ENCODE data around the gene CIDEB.

CIDEB gene

GRCh38 chr14:24261969-24262327, 45.8 kb downstream of the CIDEB start:
- Histone ChIP-seq H3K9me2 (replicated peaks; ENCODE audit: insufficient read depth, low read length) (no peaks in the 10 kb centered on the region), H4K20me1 (ENCODE audit: insufficient read depth, low read length) (no peaks in the 10 kb centered on the region), H3K9ac (ENCODE audit: low read length) (no peak overlapping the region), H2AFZ (ENCODE audit: low read length) (no peak overlapping the region), H3F3A (ENCODE audit: insufficient read depth, low read length) (no peaks in the 10 kb centered on the region), H3K79me2 (ENCODE audit: low read length) (no peaks in the 10 kb centered on the region), H3K4me2 (ENCODE audit: low read depth, low read length) (no peak overlapping the region), H3K4me3 (ENCODE audit: low read length) (no peak overlapping the region), H3K9me3 (replicated peaks; ENCODE audit: insufficient read depth, low read length) (no peaks in the 10 kb centered on the region), H3K36me3 (replicated peaks; ENCODE audit: insufficient read depth, low read length) (no peaks in the 10 kb centered on the region), H3K4me1 (ENCODE audit: low read length) (no peaks in the 10 kb centered on the region), H3K27ac (ENCODE audit: low read length) (no peak overlapping the region), H3K27me3 (replicated peaks; ENCODE audit: insufficient read depth, low read length) (no peaks in the 10 kb centered on the region)
- no peak for DNase-seq
- TF ChIP-seq CTCF (IDR thresholded peaks at IDR 0.05; ENCODE audit: low read length), result no peak
- TF ChIP-seq EZH2 (optimal IDR thresholded peaks at IDR 0.05; ENCODE audit: low read depth, low read length), result no peak
- TF ChIP-seq EZH2phosphoT487 (IDR thresholded peaks at IDR 0.05; ENCODE audit: low read length), result no peak

DNA sequence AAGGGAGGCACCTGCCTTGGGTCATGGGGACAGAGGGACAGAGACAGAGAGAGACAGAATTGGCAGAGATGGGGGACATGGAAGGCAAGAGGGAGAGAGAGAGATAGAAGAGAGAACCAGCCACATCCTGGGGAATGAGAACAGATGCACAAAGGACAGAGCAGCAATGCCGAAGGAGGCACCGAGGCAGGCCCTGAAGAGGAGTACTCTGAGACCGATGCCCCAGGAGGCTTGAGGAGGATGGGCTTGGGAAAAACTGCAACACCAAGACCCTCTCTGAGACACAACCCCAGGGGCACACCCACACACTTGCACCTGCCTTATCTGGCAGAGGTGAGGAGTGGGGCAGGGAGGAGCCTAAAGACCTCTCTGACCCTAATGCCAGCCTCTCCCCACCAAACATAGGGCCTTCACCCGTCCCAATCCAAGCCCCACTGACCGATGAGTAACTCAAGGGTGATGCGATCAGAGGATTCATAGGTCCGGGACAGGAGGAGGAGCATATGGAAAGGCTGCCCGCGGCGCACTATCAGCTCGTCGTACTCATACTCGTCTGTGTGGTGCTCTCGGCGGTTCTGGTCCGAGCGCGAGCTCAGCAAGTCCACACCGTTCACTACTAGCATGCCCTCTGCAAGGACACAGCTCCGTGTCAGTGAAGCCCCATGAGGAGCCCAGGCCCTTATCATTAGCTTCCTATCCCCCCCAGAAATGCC, 46.4 kb downstream of the CIDEB start:
- Histone ChIP-seq H3K9me3 (replicated peaks; ENCODE audit: insufficient read depth, low read length) (no peaks in the 10 kb centered on the region), H3F3A (ENCODE audit: insufficient read depth, low read length) (no peaks in the 10 kb centered on the region), H3K9ac (ENCODE audit: low read length) (no peak overlapping the region), H3K4me1 (ENCODE audit: low read length) (no peaks in the 10 kb centered on the region), H3K36me3 (replicated peaks; ENCODE audit: insufficient read depth, low read length) (no peaks in the 10 kb centered on the region), H3K4me2 (ENCODE audit: low read depth, low read length) (no peak overlapping the region), H3K27me3 (replicated peaks; ENCODE audit: insufficient read depth, low read length) (no peaks in the 10 kb centered on the region), H3K79me2 (ENCODE audit: low read length) (no peaks in the 10 kb centered on the region), H3K9me2 (replicated peaks; ENCODE audit: insufficient read depth, low read length) (no peaks in the 10 kb centered on the region), H3K27ac (ENCODE audit: low read length) (no peak overlapping the region), H4K20me1 (ENCODE audit: insufficient read depth, low read length) (no peaks in the 10 kb centered on the region), H2AFZ (ENCODE audit: low read length) (no peak overlapping the region), H3K4me3 (ENCODE audit: low read length) (no peak overlapping the region)
- no peak for DNase-seq
- TF ChIP-seq CTCF (IDR thresholded peaks at IDR 0.05; ENCODE audit: low read length), result no peak
- no peak for TF ChIP-seq EZH2 (optimal IDR thresholded peaks at IDR 0.05; ENCODE audit: low read depth, low read length)
- no peak for TF ChIP-seq EZH2phosphoT487 (IDR thresholded peaks at IDR 0.05; ENCODE audit: low read length)

- no peak for TF ChIP-seq EZH2 (optimal IDR thresholded peaks at IDR 0.05; ENCODE audit: low read depth, low read length)
- no peak for TF ChIP-seq CTCF (IDR thresholded peaks at IDR 0.05; ENCODE audit: low read length)
- TF ChIP-seq EZH2phosphoT487 (IDR thresholded peaks at IDR 0.05; ENCODE audit: low read length), result no peak
- H3K79me2 ChIP-seq (ENCODE audit: low read length), result no peaks in the 10 kb centered on the region
- no peaks in the 10 kb centered on the region for H4K20me1 ChIP-seq (ENCODE audit: insufficient read depth, low read length)
- no peaks in the 10 kb centered on the region for H3K9me3 ChIP-seq (replicated peaks; ENCODE audit: insufficient read depth, low read length)
- no peak overlapping the region for H3K27ac ChIP-seq (ENCODE audit: low read length)
- no peaks in the 10 kb centered on the region for H3F3A ChIP-seq (ENCODE audit: insufficient read depth, low read length)
- H3K4me1 ChIP-seq (ENCODE audit: low read length), result no peaks in the 10 kb centered on the region
- no peak overlapping the region for H3K9ac ChIP-seq (ENCODE audit: low read length)
- no peak overlapping the region for H3K4me2 ChIP-seq (ENCODE audit: low read depth, low read length)
- no peaks in the 10 kb centered on the region for H3K9me2 ChIP-seq (replicated peaks; ENCODE audit: insufficient read depth, low read length)
- DNase-seq, result no peak
- no peaks in the 10 kb centered on the region for H3K27me3 ChIP-seq (replicated peaks; ENCODE audit: insufficient read depth, low read length)
- no peak overlapping the region for H2AFZ ChIP-seq (ENCODE audit: low read length)
- no peaks in the 10 kb centered on the region for H3K36me3 ChIP-seq (replicated peaks; ENCODE audit: insufficient read depth, low read length)
- no peak overlapping the region for H3K4me3 ChIP-seq (ENCODE audit: low read length)
Measured at GRCh38 chr14:24260780-24261157, 47.0 kb downstream of the CIDEB start.

Data from MM.1S (cell line).